Ramos (cell line): ENCODE data around the gene PYY.

Experiments
- in situ Hi-C: fragments of 300-500 bp; cut with MboI; formaldehyde crosslinking; loops from one replicate; pipeline ENCODE4 v1.14.3; 2022; ENCODE audit warnings: low sequenced_read_pairs; ENCODE audit not compliant: unreplicated experiment

Gene PYY

DNA sequence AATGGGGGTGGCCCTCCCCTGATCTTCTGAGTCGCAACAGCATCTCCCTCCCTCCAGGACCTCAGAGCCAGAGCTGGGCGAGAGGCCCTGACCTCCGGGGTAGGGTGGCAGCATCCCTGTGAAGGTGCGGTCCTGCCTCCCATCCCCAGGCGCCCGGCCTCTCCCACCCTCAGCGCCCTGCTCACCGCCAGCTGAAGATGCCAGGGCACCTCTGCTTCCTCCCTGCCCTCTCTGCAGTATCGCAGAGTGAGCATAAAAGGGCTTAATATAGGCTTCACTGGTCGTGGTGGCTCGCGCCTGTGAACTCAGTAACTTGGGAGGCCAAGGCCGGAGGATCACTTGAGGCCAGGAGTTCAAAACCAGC, 35.7 kb downstream of the PYY start:
- in situ Hi-C loops: no loop called here

DNA sequence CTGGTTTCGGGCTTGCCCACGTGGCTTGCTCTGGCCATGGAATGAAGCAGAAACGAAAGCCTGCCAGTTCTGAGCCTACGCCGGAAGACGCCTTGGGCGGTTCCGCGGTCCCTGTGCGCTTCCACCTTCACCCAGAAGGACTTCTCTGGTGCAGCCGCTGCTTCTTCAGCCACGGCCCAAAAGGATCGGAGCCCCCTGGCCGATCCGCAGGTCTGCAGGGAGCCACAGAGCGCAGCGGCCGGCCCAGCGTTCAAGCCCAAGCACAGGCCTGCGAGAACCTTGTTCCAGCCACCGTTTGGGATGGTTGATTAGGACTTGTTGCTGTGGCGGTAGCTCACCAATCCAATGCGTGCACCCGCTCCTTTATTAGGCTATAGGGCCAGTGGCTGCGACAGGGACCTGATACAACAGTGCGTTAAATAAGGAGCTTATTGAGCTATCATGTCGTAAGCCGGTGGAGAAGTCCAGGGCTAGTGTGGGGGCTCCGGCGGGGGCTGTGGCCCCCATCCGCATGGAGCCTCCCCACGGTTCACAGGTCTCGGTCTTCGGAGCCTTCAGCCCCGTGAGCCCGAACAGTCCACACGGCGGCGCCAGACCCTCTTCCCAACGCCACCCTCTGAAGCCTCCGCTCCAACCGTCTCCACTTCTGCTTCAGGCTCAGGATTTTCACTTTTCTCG, 36.3 kb downstream of the PYY start:
- in situ Hi-C loops: no loop called here

DNA sequence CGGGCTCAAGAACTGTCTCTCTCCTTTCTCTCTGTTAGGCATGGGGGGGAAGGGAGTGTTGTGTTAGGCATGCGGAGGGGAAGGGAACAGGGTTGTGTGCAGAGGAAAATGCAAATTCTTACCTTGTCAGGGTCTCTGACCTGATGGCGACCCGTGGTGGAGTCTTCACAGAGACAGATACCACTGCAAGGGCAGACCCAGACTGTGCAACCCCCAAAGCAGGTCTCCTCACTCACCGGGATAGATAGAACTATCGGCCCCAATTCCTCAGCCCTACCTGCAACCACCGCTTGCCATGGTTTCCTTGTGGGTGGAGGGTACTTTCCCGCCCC, 36.8 kb downstream of the PYY start:
- in situ Hi-C loops: no loop called here

DNA sequence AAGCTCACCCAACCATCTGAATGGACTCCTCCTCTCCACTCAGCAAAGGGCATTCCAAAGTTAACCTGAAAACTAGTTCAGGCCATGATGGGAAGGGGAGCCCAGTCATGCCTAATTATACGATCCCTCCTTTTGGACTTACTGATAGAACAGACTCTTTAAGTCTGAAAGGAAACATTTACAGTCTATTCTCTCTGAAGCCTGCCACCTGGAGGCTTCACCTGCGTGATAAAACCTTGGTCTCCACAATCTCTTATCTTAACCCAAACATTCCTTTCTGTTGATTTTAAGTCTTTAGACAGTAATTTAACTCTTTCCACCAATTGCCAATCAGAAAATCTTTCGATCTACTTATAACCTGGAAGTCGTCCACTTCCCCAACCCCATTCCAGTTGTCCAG, 37.4 kb downstream of the PYY start:
- in situ Hi-C loops: no loop called here

DNA sequence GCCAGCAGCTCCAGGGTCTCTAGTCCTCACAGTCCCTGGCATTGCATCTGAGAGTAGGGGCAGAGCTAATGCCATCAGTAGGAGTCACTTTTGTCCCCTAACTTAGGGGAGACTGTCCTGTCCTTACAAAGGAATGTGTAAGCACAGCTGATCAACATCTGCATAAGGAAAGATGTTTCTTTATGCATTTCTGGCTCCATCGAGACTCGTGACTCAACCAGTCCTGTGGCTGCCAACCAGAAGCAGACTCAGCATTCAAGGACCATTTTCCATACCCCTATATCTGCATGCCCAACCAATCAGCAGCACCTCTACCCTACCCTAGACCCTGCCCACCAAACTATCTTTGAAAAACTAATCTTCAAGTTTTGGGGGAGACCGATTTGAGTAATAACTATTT, 38.2 kb downstream of the PYY start:
- in situ Hi-C loops: no loop called here

DNA sequence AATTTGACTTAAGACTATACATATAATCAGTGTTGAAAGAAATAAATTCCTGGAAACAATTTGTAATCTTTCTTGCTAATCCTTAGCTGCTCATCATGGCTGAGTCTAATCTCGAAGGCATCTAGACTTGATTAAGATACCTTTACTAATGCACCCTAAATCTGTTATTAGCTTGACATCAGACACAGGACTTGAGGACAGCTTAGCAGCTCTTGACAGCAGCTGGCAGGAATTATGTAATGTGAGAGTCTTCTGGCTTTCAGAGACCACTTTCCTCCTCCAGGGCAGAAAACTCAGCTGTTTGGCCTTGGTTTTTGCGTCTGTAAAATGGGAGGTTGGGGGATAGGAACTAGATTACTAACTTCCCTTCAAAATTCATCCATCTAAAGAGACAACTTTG, 39.3 kb downstream of the PYY start:
- in situ Hi-C loops: no loop called here

DNA sequence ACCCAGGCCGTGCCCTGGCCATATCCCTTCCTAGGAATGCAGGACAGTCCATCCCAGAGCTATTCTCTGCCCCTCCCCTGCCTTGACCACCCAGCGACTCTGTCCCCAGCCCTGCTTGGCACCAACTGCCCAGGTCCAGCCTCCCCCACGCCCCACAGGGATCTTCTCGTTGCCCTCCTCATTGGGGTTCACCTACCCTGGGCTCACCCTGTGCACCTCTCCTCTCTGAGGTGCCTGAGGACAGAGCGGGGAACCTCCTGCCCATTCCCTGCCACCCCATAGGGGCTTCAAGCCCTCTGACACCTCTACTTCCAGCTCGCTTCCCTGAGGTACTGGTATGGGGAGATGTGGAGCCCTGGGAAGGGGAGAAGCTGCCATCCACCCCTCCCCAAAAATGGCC, 40.2 kb downstream of the PYY start:
- in situ Hi-C loops: no loop called here

DNA sequence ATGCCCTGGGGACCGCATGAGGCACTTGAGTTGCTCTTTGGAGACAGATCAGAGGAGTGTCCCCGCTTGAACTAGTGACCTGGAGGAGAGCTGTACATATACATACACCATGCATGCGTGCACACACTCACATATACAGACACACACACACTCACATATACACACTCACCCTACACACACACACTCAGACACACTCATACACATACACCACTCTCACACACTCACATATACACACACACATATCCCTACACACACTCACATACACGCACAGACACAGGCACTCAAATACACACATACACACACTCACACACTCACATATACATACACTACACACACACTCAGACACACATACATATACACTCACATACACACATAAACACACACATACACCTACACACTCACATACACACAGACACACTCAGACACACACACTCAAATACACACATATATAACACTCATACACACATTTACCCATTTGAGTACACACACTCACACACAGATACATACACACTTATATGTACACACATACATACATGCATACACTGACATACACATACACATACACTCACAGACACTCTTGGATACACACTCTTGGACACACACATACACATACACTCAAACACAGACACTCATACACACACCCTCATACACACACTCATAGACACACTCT, 41.0 kb downstream of the PYY start:
- in situ Hi-C loops: no loop called here

DNA sequence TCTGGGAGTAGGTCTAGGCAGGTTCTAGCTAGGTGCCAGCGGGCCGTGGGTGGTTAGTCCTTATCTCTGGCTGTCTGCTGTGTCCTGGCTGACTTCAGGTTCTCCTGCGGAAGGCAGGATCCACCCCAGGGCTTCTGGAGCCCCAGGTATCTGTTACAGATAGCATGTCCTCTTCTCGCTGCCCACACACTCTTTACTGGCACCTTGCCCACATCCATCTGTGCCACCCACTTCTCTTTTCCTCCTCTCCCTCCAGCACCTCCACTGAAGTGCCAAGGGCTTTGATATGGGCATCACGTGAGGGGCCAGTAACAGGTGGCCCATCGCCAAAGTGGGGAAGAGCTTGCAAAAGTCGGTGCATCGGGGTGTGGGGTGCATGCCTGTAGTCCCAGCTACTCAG, 41.8 kb downstream of the PYY start:
- in situ Hi-C loops: no loop called here

DNA sequence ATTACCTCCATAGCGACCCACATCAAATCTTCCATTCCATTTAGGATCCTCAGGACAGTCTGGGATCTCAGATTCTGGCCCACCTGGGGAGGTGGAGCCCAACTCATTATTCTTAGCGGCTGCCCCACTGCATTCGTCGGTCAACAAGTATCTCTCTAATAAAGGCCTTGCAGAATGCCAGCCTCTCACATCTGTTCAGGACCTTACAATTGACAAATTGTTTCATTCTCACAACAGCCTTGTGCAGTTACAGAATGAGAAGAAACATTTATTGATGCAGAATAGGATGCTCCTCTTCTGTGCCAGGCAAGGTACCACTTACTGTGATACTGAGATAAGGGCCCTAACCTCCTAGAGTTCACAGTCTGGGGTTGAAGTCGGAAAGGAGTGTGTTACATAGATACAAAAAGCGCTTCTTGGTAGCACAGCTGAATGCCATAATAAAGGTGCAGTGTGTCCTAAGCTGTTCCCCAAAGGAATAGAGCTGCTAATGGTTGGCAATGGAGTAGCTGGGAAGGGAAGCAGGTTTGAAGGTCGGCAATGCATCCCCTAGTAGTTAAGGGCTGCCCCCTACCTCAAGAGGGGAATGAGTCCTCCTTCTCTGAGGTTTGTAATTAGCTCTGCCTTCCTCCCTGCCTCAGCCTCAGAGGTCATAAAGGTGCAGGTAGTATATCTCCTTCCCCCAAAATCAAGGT, 44.1 kb downstream of the PYY start:
- in situ Hi-C loops: no loop called here

DNA sequence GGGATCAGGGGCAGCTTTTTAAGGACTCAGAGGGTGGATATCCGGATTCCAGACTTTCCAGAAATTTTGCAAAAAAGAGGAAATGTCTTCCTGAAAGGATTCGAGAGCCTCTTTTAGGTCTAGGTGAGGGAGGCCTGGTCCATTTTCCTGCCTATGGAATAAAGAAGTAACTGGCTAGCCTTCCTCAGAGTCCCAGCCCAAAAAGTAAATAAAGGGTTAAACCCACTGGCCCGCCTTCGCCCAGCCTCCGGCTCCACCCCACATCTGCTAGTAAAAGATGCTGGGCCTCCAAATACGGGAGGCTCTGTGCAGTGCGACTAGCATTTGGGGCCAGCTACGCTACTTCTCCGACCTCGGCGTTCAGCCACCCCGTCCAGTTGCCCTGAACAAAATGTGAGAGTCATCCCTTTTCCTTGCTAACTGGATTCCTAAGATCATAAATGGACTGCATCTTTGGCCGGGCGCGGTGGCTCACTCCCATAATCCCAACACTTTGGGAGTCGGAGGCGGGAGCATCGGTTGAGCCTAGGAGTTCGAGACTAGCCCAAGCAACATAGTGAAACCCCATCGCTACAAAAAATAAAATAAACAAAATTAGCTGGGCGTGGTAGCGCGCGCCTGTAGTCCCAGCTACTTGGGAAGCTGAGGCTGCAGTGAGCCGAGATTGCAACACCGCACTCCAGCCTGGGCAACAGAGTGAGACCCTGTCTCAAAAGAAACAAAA, 45.6 kb downstream of the PYY start:
- in situ Hi-C loops: no loop called here

DNA sequence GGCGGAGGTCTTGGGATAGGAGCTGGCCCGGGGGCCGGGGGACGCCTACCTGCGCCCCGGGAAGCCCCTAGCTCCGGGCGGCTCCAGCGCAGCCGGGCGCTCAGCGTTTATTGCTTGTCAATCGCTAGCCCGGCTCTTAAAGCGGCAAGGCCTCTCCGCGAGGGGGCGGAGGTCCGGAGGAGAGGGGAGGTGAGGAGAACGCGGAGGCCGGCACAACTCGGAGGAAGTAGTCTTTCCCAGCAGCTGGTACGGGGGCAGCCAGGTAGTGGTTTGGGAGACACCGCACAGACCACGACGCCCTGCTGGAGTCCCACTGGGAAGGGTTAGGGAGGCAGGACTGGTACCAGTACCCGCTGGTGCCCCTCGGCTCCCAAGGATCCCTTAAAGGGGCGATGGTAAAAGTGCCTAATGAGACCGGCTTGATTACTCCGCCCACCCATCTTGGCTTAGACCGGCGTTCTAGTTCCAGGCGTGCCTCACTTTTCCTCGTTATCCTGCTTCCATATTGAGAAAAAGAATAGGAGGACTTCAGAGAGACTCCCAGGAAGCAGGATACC, 46.2 kb downstream of the PYY start, which contains the start of gene MPP2:
Gene MPP2 (minus strand): TSS at position 112 of the 557 bp plus-strand sequence. CDS start 3,076 bp downstream, outside the sequence.
- in situ Hi-C loops: no loop called here

DNA sequence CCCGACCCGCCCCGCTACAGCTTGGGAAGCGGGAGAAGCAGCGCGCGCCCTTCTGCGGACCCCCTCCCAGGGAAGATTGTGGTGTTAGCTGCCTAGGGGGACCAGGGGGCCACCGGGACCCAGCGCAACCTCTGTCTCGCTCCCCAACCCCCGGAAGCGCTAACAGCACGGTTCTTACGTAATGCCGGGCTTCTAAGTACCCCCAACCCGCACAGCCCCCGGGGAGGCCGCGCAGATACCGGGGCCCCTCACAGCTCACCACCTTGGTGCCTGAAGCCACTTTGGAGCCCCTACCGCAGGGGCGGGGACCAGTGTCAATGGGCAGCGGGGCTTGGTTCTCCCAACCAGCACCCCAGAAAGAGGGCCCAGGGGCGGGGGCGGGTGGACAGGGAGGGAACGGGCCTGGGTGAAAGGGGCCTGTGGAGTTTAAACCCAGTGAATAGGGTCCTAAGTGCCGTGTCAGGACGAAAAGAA, 46.8 kb downstream of the PYY start:
- in situ Hi-C loops: no loop called here

DNA sequence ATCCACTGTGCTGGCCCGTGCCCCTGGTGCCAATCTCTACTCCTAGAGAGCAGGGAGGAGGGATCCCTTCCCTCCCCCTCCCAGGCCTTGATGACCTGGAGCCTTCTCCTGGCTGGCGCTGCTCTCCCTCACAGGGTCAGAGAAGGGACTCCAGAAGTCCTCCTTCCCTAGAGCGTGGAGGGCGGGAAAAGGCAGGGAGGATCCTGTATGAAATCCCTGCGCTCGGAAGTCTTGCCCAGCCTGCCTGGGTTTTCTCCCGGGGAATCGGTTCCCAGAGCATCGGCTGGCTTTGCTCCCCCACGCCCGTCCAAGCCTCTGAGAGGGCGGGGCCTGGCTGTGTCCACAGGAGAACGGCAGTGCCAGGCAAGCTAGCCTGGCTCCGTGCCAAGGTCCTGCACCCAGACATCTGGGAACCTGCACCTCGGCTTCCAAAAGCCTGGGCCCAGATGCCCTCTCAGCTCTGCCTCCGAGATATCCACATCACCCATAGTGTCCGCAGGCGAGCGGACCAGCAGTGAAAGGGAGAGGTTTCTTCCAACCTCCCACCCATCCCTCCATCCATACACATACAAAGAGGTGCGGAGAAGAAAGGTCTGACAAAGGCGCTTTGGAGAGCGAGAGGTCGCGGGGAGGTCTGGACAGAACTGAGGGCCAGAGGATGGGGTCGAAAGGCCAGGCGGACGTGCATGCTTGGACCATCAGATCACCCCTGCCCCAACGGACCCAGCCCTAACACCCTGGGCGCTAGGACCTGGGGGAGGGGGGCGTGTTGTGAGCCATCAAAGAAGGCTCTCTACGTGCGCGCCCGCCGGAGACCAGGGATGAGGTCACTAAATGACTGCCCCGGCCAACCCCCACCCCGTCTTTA, 47.5 kb downstream of the PYY start:
- in situ Hi-C loops: no loop called here

DNA sequence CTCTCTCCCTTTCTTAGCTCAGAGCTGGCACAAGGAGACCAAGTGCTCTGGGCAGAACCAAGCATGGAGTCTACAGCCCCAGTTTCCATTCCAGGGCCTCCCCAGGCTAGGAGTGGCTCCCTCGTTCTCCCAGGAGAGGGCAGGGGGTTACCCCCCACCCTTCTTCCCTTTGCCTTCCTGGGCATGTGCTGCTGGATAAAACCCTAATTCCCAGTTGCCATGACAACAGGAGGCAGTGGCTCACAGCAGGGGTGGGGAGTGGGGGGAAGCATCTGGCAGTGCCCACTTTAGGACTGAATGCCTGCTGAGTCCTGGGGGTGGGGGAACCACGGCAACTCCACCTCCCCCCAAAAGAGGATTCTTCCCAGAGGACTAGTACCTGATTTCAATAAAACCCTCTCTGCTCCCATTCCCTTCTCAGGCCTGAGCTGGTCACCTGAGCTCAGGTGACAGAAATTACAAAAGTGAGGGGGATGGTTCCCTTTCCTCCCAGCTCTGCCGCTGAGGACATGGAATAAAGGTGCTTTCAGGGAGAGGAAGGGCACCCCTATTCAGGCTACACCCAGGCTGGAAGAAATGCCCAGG, 48.2 kb downstream of the PYY start:
- in situ Hi-C loops: no loop called here
